ENCODE measurements around the gene ATP8B2.
"Not testable (repeated sequence)": the region's sequence is repeated elsewhere in the genome, so short reads cannot be mapped to it uniquely, and the experiment has no call there.

ATP8B2 gene

GRCh38 chr1:154304664-154305337 lies 20.5 kb upstream of the ATP8B2 start:
- no peak for DNase-seq (ENCODE audit: low read depth)
- H3K4me3 ChIP-seq (ENCODE audit: low read depth, low read length): no peak overlapping the region
- TF ChIP-seq CTCF (conservative IDR thresholded peaks at IDR 0.05; ENCODE audit: low read depth, low read length): no peak

GRCh38 chr1:154306151-154306550 lies 19.2 kb upstream of the ATP8B2 start:
- H3K4me3 ChIP-seq (ENCODE audit: low read depth, low read length): no peak overlapping the region
- no peak for TF ChIP-seq CTCF (conservative IDR thresholded peaks at IDR 0.05; ENCODE audit: low read depth, low read length)
- peak; percentile 64 for DNase-seq (ENCODE audit: low read depth)

- not testable (repeated sequence) for DNase-seq (ENCODE audit: low read depth); H3K4me3 ChIP-seq (ENCODE audit: low read depth, low read length)
These were observed 17.6 kb upstream of the ATP8B2 start for GRCh38 chr1:154307670-154308270.

- H3K4me3 ChIP-seq (ENCODE audit: low read depth, low read length); DNase-seq (ENCODE audit: low read depth): not testable (repeated sequence)
These were observed 16.2 kb upstream of the ATP8B2 start for GRCh38 chr1:154309136-154309535.

- not testable (repeated sequence) for DNase-seq (ENCODE audit: low read depth); H3K4me3 ChIP-seq (ENCODE audit: low read depth, low read length)
These were observed 12.9 kb upstream of the ATP8B2 start for GRCh38 chr1:154312229-154313065.

- no peak for DNase-seq (ENCODE audit: low read depth)
- no peak for TF ChIP-seq CTCF (conservative IDR thresholded peaks at IDR 0.05; ENCODE audit: low read depth, low read length)
- H3K4me3 ChIP-seq (ENCODE audit: low read depth, low read length): no peak overlapping the region
These were observed 12.3 kb upstream of the ATP8B2 start for GRCh38 chr1:154313066-154313356.

GRCh38 chr1:154314226-154314625 lies 11.1 kb upstream of the ATP8B2 start:
- not testable (repeated sequence) for DNase-seq (ENCODE audit: low read depth)

GRCh38 chr1:154316704-154317103 lies 8.6 kb upstream of the ATP8B2 start:
- H3K4me3 ChIP-seq (ENCODE audit: low read depth, low read length): no peak overlapping the region
- no peak for DNase-seq (ENCODE audit: low read depth)
- no peak for TF ChIP-seq CTCF (conservative IDR thresholded peaks at IDR 0.05; ENCODE audit: low read depth, low read length)

More at GRCh38 chr1:154314226-154314625, 11.1 kb upstream of the ATP8B2 start:
- H3K4me3 ChIP-seq (ENCODE audit: low read depth, low read length): not testable (repeated sequence)

- H3K4me3 ChIP-seq (ENCODE audit: low read depth, low read length): no peak overlapping the region
- no peak for DNase-seq (ENCODE audit: low read depth)
- TF ChIP-seq CTCF (conservative IDR thresholded peaks at IDR 0.05; ENCODE audit: low read depth, low read length): no peak
These were observed 6.9 kb upstream of the ATP8B2 start for GRCh38 chr1:154318386-154318785.
